OCI-M2 (cell line): Measurements from ENCODE around the gene STK11IP.
"Not testable (repeated sequence)": the region's sequence is repeated elsewhere in the genome, so short reads cannot be mapped to it uniquely, and the experiment has no call there.

ENCODE experiments used
- DNase-seq: peaks from one replicate; lab custom pipeline; 2025; ENCODE audit not compliant: unreplicated experiment; lab: John Stamatoyannopoulos, UW

Gene STK11IP

GRCh38 chr2:219645631-219646527 is 48.2 kb downstream of the STK11IP start:
- DNase-seq, result no peak

- DNase-seq, result no peak
These were observed 50.5 kb downstream of the STK11IP start for GRCh38 chr2:219648176-219648575.

GRCh38 chr2:219648963-219649362 is 51.3 kb downstream of the STK11IP start:
- DNase-seq, result no peak

GRCh38 chr2:219650426-219651248 is 53.0 kb downstream of the STK11IP start:
- DNase-seq, result no peak

- DNase-seq, result not testable (repeated sequence)
These were observed 54.0 kb downstream of the STK11IP start for GRCh38 chr2:219651656-219652055.

- DNase-seq, result no peak
These were observed 58.9 kb downstream of the STK11IP start for GRCh38 chr2:219656526-219656925.

GRCh38 chr2:219658196-219658846 is 60.7 kb downstream of the STK11IP start:
- no peak for DNase-seq

GRCh38 chr2:219658874-219659273 is 61.2 kb downstream of the STK11IP start:
- DNase-seq, result no peak

- DNase-seq, result no peak
These were observed 63.7 kb downstream of the STK11IP start for GRCh38 chr2:219661197-219661954.

- DNase-seq, result no peak
These were observed 64.3 kb downstream of the STK11IP start for GRCh38 chr2:219661955-219662395.

GRCh38 chr2:219662566-219662965 is 64.9 kb downstream of the STK11IP start:
- no peak for DNase-seq

- DNase-seq, result no peak
These were observed 65.6 kb downstream of the STK11IP start for GRCh38 chr2:219663116-219663762.

GRCh38 chr2:219664041-219664440 is 66.4 kb downstream of the STK11IP start:
- no peak for DNase-seq

- DNase-seq, result no peak
These were observed 67.3 kb downstream of the STK11IP start for GRCh38 chr2:219664944-219665343.

GRCh38 chr2:219665926-219666325 is 68.3 kb downstream of the STK11IP start:
- no peak for DNase-seq
